Lung (tissue), 12 donors: Measurements from ENCODE around the gene GTPBP4. TPM values are rescaled to one million over a fixed set of nuclear protein-coding genes. Genes with fewer than 3 reads are reported as not detected.

Source experiments
- ATAC-seq: fragments of 200-7000 bp; cut with Tn5 transposase; one replicate; pipeline ENCODE4 v1.9.1; 2020; ENCODE audit warnings: moderate number of reproducible peaks; ENCODE audit not compliant: insufficient read depth, low FRiP score
- DNase-seq, 3 donors: peaks; one replicate each; pipeline ENCODE4 v3.0.0-alpha.2; 2013 to 2017
- H3K27ac ChIP-seq, 2 donors: one replicate each; pipeline ENCODE4 v1.5.1; 2013; ENCODE audit warnings: mild to moderate bottlenecking in 2 of 2, moderate library complexity in 2 of 2, control low read depth in 1 of 2, inconsistent platforms in 1 of 2, low read depth in 1 of 2, low read length in 1 of 2
- H3K27me3 ChIP-seq, 3 donors: one replicate each; pipeline ENCODE4 v1.5.1; 2013; ENCODE audit warnings: low read length in 2 of 3; ENCODE audit not compliant: control insufficient read depth in 3 of 3, insufficient read depth in 3 of 3
- H3K36me3 ChIP-seq, 4 donors: one replicate each; pipeline ENCODE4 v1.5.1; 2013; ENCODE audit warnings: low read length in 4 of 4, mild to moderate bottlenecking in 1 of 4, moderate library complexity in 1 of 4; ENCODE audit not compliant: control insufficient read depth in 4 of 4, insufficient read depth in 4 of 4
- H3K4me1 ChIP-seq, 5 donors: one replicate each; pipeline ENCODE4 v1.5.1; 2013; ENCODE audit warnings: low read length in 5 of 5, mild to moderate bottlenecking in 2 of 5, moderate library complexity in 1 of 5; ENCODE audit not compliant: control insufficient read depth in 5 of 5, insufficient read depth in 5 of 5
- H3K4me3 ChIP-seq: one replicate; pipeline ENCODE4 v1.5.1; 2013; ENCODE audit warnings: mild to moderate bottlenecking, control low read depth, moderate library complexity
- H3K9ac ChIP-seq, 2 donors: one replicate each; pipeline ENCODE4 v1.5.1; 2013; ENCODE audit warnings: low read length in 2 of 2, control low read depth in 1 of 2; ENCODE audit not compliant: insufficient read depth in 1 of 2
- H3K9me3 ChIP-seq, 4 donors: one replicate each; pipeline ENCODE4 v1.5.1; 2013; ENCODE audit warnings: low read length in 3 of 4, mild to moderate bottlenecking in 1 of 4, moderate library complexity in 1 of 4; ENCODE audit not compliant: control insufficient read depth in 4 of 4, insufficient read depth in 3 of 4
- WGBS, 2 donors: extraction: QIAGEN DNeasy Blood & Tissue Kit; methylation state at CpG; one replicate each; pipeline ENCODE4 v1.1.7; 2013; 5-methylcytosine and 5-hydroxymethylcytosine counted together
- polyA plus RNA-seq, 2 donors: library from polyadenylated mRNA; stranded (reverse); fragments of 200-250 nt; gene quantifications; one replicate each; pipeline ENCODE4 v1.2.1, GENCODE V29; 2013
- total RNA-seq, 2 donors: library from RNA; depleted of rRNA in 1 of 2; stranded (reverse); fragments of >200 nt in 1 of 2; gene quantifications; one replicate each; pipeline ENCODE4 v1.2.1, GENCODE V29; 2014 to 2021
- TF ChIP-seq, protein P1 (sequence below): IDR thresholded peaks from 2 replicates; pipeline ENCODE4 v1.5.1; 2012; ENCODE audit warnings: mild to moderate bottlenecking; ENCODE audit errors: control extremely low read depth, extremely low read depth
- donor health status: control.
- donor health status: control.
- donor health status: Bipolar disorder and iron deficiency.
- donor health status: healthy.
- donor health status: DM: yes; HTN: yes; CAD: no.

GTPBP4 gene
- total and polyA plus RNA-seq, 4 donors: 17.6 to 43.6 (median 39.1) TPM

DNA sequence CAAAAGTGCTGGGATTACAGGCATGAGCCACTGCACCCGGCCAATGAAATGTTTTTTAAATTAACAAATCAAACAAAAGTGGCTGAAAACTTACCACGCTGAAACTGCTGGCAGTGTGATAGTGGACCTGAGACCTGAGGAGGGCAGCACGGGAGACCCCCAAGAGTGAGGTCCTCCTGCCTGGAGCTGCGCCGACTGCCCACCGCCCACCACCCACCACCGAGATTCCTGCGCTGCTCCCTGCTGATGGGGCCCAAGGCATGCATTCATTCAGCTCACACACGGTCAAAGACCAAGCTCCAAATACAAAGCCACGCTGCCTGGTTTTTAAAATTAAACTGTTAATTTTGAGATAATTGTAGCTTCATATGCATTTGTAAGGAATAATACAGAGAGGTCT is 40.4 kb upstream of the GTPBP4 start:
- TF ChIP-seq, protein P1, sequence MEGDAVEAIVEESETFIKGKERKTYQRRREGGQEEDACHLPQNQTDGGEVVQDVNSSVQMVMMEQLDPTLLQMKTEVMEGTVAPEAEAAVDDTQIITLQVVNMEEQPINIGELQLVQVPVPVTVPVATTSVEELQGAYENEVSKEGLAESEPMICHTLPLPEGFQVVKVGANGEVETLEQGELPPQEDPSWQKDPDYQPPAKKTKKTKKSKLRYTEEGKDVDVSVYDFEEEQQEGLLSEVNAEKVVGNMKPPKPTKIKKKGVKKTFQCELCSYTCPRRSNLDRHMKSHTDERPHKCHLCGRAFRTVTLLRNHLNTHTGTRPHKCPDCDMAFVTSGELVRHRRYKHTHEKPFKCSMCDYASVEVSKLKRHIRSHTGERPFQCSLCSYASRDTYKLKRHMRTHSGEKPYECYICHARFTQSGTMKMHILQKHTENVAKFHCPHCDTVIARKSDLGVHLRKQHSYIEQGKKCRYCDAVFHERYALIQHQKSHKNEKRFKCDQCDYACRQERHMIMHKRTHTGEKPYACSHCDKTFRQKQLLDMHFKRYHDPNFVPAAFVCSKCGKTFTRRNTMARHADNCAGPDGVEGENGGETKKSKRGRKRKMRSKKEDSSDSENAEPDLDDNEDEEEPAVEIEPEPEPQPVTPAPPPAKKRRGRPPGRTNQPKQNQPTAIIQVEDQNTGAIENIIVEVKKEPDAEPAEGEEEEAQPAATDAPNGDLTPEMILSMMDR: no peak
- WGBS, 2 donors: 95 to 97% methylated on average over 10 of the region's 10 CpGs
- Histone ChIP-seq H3K4me3 (no peak overlapping the region), H3K27ac (no peak overlapping the region), H3K9me3 (no peaks in the 10 kb centered on the region), H3K36me3 (no peaks in the 10 kb centered on the region), H3K4me1 (peaks cover 0 to 6% (median 0%) of the 10 kb centered on the region in 5 donors), H3K9ac (no peak overlapping the region), H3K27me3 (no peaks in the 10 kb centered on the region)
- ATAC-seq (no peak), DNase-seq (no peak)

DNA sequence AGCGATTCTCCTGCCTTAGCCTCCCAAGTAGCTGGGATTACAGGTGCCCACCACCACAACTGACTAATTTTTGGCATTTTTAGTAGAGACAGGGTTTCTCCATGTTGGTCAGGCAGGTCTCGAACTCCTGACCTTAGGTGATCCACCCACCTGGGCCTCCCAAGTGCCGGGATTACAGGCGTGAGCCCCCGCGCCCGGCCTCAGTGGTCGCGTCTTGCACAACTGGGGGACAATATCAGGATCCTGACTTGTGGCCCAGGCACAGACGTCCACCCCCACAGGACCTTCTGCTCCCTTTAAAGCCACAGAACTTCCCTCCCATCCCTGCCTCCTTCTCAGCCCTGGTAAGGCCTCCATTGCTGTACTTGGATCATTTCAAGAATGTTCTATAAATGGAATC is 39.9 kb upstream of the GTPBP4 start:
- no peak overlapping the region for H3K27ac ChIP-seq
- 93 to 95% methylated on average over 10 of the region's 10 CpGs for WGBS, 2 donors
- no peaks in the 10 kb centered on the region for H3K9me3 ChIP-seq
- TF ChIP-seq, protein P1: no peak
- H3K4me1 ChIP-seq: peaks cover 0 to 6% (median 0%) of the 10 kb centered on the region in 5 donors
- DNase-seq: no peak
- ATAC-seq: no peak
- H3K27me3 ChIP-seq: no peaks in the 10 kb centered on the region
- no peak overlapping the region for H3K4me3 ChIP-seq
- H3K36me3 ChIP-seq: no peaks in the 10 kb centered on the region
- no peak overlapping the region for H3K9ac ChIP-seq

DNA sequence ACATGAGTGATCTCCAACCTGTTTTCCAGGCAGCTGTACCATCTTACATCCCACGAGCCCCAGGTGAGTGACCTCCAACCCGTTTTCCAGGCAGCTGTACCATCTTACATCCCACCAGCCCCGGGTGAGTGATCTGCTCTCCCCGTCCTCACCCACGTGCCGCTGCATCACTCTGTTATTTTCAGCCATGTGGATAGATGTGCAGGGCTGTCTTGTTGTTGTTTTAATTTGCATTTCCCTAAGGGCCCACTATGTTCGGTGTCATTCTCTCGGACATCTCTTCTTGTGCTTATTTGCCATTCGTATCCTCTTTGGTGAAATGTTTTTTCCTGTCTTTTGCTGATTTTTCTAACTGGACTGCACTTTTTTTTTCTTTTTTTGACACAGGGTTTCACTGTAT is 38.8 kb upstream of the GTPBP4 start:
- H3K36me3 ChIP-seq: no peaks in the 10 kb centered on the region
- no peak overlapping the region for H3K4me3 ChIP-seq
- no peak overlapping the region for H3K9ac ChIP-seq
- TF ChIP-seq, protein P1: no peak
- ATAC-seq (no peak), DNase-seq (no peak)
- H3K4me1 ChIP-seq: peaks cover 0 to 2% (median 0%) of the 10 kb centered on the region in 5 donors
- no peaks in the 10 kb centered on the region for H3K27me3 ChIP-seq
- H3K27ac ChIP-seq: no peak overlapping the region
- WGBS, 2 donors: 81 to 90% methylated on average over 9 of the region's 9 CpGs
- H3K9me3 ChIP-seq: no peaks in the 10 kb centered on the region

DNA sequence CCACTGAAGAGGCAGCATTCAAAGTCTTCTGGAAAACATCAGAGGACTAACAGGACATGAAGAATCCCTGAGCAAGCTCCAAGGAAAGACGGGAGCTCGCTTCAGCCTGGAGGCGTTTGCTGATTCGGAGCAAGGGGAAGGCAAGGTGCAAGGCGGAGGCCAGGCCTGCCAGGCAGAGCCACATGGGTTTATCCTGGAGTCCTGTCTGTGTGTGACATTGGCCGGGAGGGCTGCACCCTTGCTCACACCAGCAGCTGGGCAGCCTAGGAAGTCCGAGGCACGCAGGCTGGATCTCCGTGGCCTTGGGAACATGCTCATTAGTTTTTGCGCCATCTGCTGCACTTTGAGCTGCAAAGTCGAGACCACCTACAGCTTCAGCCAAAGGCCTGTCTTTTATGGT is 34.4 kb upstream of the GTPBP4 start:
- DNase-seq: no peak
- Histone ChIP-seq H3K4me3 (no peak overlapping the region), H3K4me1 (peaks cover 0 to 5% (median 0%) of the 10 kb centered on the region in 5 donors), H3K9ac (no peak overlapping the region), H3K27ac (no peak overlapping the region), H3K27me3 (no peaks in the 10 kb centered on the region), H3K36me3 (no peaks in the 10 kb centered on the region), H3K9me3 (no peaks in the 10 kb centered on the region)
- no peak for ATAC-seq
- WGBS, 2 donors: 88 to 95% methylated on average over 11 of the region's 11 CpGs
- TF ChIP-seq, protein P1: no peak
